ENCODE data around the gene ITGAV.
A peak's percentile ranks its signal among the peaks of the same experiment; 100 is the strongest.

Gene ITGAV

DNA sequence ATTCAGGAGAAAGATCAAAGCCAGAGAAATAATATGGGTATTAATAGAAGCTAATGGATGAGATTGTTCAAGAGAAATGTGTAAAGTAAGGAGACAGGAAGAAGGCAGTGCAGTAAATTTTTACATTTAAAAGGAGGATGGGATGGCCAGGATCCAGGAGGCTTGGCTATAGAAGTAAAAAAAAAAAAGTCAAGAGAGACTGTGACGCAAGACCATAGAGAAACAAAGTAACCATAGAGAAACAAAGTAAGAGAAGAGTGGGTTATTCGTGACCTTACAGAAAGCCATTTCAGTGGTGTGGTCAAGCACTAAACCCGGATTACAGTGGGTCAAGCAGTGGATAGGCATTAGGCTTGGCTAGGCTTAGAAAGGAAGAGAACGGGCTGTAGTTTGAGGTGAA lies 93.5 kb downstream of the ITGAV start:
- no peak for DNase-seq

DNA sequence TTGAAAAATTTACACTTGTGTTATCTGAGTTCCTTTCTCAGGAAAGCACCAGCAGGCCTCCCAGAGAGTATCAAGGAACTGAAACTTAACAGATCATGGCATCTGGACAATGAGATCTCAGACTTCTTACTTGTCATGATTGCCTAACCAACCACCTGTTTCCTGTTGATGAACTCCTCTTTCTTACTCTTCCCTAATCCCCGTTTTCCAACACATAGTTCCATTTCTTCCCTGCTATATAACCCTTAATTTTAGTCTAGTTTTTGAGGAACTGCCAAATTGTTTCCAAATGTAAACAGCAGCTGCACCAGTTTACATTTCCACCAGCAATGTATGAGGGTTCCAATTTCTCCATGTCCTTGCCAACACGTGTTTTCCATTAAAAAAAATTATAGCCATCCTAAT lies 98.0 kb downstream of the ITGAV start:
- peak; percentile 8 for DNase-seq

- no peak for DNase-seq
Observed at GRCh38 chr2:186688813-186689212, 99.0 kb downstream of the ITGAV start.

DNA sequence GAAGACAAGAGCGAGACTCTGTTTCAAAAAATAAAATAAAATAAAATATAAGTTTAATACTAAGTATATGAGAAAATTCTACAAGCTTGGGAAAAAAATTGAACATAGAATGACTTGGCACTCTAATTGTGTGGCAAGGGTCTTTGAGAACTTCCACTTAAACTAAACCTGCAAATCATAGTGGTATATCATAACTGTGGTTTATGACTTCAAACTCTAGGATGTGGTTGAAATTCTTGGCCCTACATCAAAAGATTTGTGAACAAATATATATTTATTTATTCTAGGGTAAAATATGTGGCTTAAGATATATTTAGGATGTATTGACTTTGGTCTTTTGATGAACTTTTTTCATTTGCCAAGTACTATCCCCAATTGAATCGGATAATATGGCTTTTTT lies 100.9 kb downstream of the ITGAV start:
- DNase-seq: no peak

GRCh38 chr2:186691231-186691630 lies 101.4 kb downstream of the ITGAV start:
- DNase-seq: no peak

- DNase-seq: no peak
Observed at GRCh38 chr2:186691900-186692299, 102.0 kb downstream of the ITGAV start.

DNA sequence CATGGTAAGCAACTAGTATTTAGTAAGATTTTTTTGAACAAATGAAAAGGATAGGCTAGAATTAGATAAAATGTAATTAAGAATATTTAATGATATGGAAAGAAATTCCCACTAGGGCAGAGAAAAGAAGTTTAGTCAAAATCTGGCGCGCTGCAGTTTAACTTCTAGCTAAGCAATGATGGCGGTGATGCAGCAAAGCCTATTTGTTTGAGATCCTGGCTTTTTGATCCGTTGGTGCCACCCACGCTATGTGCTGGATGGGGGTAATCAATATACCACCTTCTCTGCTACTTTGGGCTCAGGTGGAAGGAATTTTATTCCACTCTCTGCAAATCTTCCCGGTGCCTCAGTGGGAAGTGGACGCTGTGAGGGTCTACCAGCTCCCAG lies 103.6 kb downstream of the ITGAV start:
- no peak for DNase-seq

- DNase-seq: peak; percentile 89
Observed at GRCh38 chr2:186695081-186695756, 105.4 kb downstream of the ITGAV start.

DNA sequence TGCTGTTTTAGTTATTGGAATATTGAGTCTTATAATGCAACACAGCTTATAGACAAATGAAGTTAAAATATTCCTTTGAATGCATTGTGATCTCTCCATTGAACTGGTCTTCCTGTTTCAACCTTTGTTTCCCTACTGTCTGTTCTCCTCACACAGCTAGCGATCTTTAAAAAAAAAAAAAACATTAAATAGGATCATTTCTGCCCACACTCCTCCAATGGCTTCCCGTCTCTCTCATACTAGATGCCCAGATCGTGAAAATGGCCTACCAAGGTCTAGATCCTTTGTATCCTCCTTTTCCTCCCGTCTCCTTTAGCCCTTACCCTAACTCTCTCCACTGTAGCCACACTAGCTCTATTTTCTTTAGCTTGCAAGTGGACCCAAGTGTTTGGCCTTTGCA lies 106.4 kb downstream of the ITGAV start:
- DNase-seq: no peak

DNA sequence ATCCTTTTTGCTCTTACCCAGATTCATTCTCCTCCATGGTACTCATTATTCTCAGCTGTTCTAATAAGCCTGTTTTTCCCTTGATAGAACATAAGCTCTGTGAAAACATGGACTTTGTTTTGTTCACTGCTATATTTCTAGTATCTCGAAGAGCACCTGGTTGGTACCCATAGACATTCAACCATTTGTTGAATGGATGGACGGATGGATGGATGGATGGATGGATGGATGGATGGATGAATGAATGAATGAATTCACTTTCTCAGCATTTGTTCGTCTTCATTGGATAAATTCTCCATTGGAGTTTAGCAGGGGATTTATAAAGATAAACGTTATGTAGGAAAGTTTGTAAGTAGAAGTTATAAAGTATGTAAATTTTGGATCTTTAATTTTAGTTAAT lies 106.9 kb downstream of the ITGAV start:
- no peak for DNase-seq

GRCh38 chr2:186697536-186697935 lies 107.7 kb downstream of the ITGAV start:
- DNase-seq: no peak

DNA sequence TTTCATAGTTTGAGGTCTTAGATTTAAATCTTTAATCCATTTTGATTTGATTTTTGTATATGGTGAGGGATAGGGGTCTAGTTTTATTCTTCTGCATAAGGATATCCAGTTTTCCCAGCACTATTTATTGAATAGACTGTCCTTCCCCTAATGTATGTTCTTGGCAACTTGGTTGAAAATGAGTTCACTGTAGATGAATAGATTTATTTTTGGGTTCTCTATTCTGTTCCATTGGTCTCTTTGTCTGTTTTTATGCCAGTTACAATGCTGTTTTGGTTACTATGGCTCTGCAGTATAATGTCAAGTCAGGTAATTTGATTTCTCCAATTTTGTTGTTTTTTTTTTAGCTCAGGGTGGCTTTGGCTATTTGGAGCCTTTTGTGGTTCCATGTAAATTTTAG lies 109.9 kb downstream of the ITGAV start:
- no peak for DNase-seq

- no peak for DNase-seq
Observed at GRCh38 chr2:186702006-186702405, 112.2 kb downstream of the ITGAV start.

DNA sequence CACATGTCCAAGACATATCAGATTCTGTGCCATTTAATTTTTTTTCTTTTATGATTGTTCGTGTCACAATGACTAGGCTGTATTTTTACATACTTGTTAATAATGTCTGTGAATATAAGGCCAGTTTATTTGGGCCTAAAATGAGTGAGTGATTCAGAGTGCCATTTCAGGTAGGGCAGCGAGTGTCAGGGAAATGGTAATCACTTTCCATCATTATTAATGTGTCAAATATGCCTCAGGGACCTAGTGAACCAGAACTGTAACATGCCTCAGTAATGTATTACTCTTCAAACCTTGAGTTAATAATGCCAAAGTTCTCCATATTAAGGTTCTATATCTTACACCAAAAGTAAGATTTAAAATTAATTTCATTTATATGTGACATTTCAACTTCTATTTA lies 112.6 kb downstream of the ITGAV start:
- no peak for DNase-seq

DNA sequence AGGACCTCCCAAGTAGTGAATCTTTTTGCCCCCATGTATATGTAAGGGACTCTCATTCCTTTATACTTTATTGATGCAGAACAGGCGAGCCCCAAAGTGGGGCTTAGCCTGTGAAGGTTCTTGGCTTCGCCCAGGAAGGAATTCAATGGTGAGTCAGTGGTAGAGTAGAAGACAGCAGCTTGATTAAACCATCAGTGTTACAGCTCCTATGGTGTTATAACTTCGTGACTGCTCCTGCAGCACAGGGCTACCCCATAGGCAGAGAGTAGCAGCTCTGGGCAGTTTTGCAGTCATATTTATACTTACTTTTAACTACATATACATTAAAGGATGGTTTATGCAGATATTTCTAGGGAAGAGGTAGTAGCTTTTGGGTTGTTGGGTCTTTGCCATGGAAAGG lies 115.0 kb downstream of the ITGAV start:
- no peak for DNase-seq

GRCh38 chr2:186709529-186710450 lies 119.9 kb downstream of the ITGAV start:
- DNase-seq: no peak

- DNase-seq: no peak
Observed at GRCh38 chr2:186713691-186714090, 123.8 kb downstream of the ITGAV start.

- no peak for DNase-seq
Observed at GRCh38 chr2:186714611-186715010, 124.8 kb downstream of the ITGAV start.

GRCh38 chr2:186716004-186716403 lies 126.1 kb downstream of the ITGAV start:
- no peak for DNase-seq

DNA sequence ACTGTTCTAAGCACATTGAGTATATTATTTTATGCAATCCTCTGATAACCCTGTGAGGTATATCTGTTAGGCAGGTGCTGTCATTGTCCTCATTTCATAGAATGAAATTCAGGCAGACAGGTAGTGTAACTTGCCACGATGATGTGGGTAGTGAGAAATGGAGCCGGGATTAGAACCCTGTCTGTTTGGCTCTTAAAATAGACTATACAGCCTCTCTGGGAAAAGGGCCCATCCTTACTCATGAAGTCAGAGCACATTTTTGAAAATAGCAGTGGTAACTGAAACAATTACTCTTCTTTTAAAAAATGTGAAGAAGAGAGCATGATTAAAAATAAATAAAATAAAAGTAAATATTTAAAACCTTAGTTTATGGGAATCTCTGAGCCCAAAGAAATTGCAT lies 127.0 kb downstream of the ITGAV start:
- no peak for DNase-seq

GRCh38 chr2:186717320-186718007 lies 127.6 kb downstream of the ITGAV start:
- DNase-seq: peak; percentile 57

DNA sequence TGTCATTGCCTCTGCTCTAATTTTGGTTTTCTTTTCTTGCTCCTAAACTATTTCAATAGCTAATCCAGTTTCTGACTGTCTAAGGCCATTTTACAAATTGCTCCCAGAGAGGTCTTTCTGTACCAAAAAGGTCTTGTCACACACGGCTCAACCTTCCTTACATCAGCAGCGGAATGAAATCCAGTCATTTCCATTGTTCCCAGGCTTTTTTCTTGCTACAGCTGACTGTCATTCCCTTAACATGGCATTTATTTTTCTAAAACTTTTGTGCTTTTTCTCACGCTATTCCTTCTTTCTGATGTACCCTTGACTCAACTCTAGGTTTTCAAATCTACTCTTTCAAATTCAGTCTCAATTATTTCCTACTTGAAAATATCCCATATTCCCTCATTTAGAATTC lies 128.3 kb downstream of the ITGAV start:
- DNase-seq: no peak

DNA sequence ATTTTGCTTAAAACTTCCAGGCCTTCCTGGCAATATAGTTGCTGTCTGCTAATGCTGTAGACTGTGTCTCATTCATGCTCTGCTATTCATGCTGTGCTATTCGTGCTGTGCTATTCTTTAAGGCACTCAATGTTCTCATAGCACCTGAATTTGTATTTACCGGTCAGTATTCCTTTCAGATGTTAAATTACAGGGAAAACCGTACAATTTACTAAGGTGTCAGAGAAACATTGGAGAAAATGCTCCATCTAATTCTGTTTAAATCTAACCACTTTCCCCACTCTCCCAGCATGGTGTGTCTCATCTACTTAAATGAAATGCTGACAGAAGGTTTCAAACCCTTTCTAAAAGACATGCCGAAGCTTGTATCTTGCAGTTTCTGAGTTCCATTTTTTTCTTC lies 129.0 kb downstream of the ITGAV start:
- no peak for DNase-seq

- no peak for DNase-seq
Observed at GRCh38 chr2:186721956-186722355, 132.1 kb downstream of the ITGAV start.
